ENCODE measurements around the gene ANXA9. TPM values are rescaled to one million over a fixed set of nuclear protein-coding genes. Genes with fewer than 3 reads are reported as not detected.

ANXA9 gene
- total RNA-seq, 1 donor from 2014 or later: not detected

GRCh38 chr1:151024540-151025146 is 42.6 kb downstream of the ANXA9 start:
- Mint-ChIP-seq H3K4me1 (ENCODE audit: unreplicated experiment) (peaks cover 8% of the 10 kb centered on the region), H3K27me3 (ENCODE audit: unreplicated experiment) (no peaks in the 10 kb centered on the region), H3K4me3 (ENCODE audit: unreplicated experiment) (no peak overlapping the region), H3K36me3 (ENCODE audit: low read depth, unreplicated experiment) (peaks cover 18% of the 10 kb centered on the region), H3K9me3 (ENCODE audit: unreplicated experiment) (no peaks in the 10 kb centered on the region), H3K27ac (ENCODE audit: unreplicated experiment) (no peak overlapping the region)
- TF ChIP-seq, protein P1, sequence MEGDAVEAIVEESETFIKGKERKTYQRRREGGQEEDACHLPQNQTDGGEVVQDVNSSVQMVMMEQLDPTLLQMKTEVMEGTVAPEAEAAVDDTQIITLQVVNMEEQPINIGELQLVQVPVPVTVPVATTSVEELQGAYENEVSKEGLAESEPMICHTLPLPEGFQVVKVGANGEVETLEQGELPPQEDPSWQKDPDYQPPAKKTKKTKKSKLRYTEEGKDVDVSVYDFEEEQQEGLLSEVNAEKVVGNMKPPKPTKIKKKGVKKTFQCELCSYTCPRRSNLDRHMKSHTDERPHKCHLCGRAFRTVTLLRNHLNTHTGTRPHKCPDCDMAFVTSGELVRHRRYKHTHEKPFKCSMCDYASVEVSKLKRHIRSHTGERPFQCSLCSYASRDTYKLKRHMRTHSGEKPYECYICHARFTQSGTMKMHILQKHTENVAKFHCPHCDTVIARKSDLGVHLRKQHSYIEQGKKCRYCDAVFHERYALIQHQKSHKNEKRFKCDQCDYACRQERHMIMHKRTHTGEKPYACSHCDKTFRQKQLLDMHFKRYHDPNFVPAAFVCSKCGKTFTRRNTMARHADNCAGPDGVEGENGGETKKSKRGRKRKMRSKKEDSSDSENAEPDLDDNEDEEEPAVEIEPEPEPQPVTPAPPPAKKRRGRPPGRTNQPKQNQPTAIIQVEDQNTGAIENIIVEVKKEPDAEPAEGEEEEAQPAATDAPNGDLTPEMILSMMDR (IDR thresholded peaks at IDR 0.05; ENCODE audit: unreplicated experiment): peak; percentile 68
- DNase-seq (ENCODE audit: low spot score): peak; percentile 88

DNA sequence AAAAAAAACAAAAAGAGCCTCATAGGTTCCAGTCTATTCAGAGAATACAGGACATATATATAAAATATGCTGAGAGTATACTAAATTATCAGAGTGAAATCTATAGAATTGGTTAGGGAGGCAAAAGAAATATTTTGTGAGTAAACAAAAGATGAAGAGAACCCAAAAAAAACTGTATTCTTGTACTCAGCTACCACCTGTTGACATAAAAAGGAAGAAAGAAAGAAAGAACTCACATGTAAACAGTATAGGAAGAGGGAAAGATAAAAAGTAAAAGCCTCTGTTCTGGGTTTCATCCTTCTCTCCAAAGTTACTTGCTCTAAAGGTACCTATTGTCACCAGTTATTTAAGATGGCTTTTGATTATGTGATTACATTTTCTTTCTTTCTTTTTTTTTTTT is 44.4 kb downstream of the ANXA9 start:
- TF ChIP-seq, protein P1 (IDR thresholded peaks at IDR 0.05; ENCODE audit: unreplicated experiment): no peak
- Mint-ChIP-seq H3K4me3 (ENCODE audit: unreplicated experiment) (peak overlapping the region; percentile 62), H3K27ac (ENCODE audit: unreplicated experiment) (no peak overlapping the region), H3K9me3 (ENCODE audit: unreplicated experiment) (no peaks in the 10 kb centered on the region), H3K27me3 (ENCODE audit: unreplicated experiment) (no peaks in the 10 kb centered on the region), H3K36me3 (ENCODE audit: low read depth, unreplicated experiment) (peaks cover 23% of the 10 kb centered on the region), H3K4me1 (ENCODE audit: unreplicated experiment) (peaks cover 8% of the 10 kb centered on the region)
- no peak for DNase-seq (ENCODE audit: low spot score)

- Mint-ChIP-seq H3K4me3 (ENCODE audit: unreplicated experiment) (no peak overlapping the region), H3K36me3 (ENCODE audit: low read depth, unreplicated experiment) (peaks cover 35% of the 10 kb centered on the region), H3K9me3 (ENCODE audit: unreplicated experiment) (no peaks in the 10 kb centered on the region), H3K27ac (ENCODE audit: unreplicated experiment) (no peak overlapping the region), H3K27me3 (ENCODE audit: unreplicated experiment) (no peaks in the 10 kb centered on the region), H3K4me1 (ENCODE audit: unreplicated experiment) (no peaks in the 10 kb centered on the region)
- TF ChIP-seq, protein P1 (IDR thresholded peaks at IDR 0.05; ENCODE audit: unreplicated experiment): no peak
- no peak for DNase-seq (ENCODE audit: low spot score)
These were observed 50.1 kb downstream of the ANXA9 start for GRCh38 chr1:151032164-151032563.

- DNase-seq (ENCODE audit: low spot score): no peak
- Mint-ChIP-seq H3K36me3 (ENCODE audit: low read depth, unreplicated experiment) (peaks cover 25% of the 10 kb centered on the region), H3K27ac (ENCODE audit: unreplicated experiment) (no peak overlapping the region), H3K4me1 (ENCODE audit: unreplicated experiment) (no peaks in the 10 kb centered on the region), H3K27me3 (ENCODE audit: unreplicated experiment) (no peaks in the 10 kb centered on the region), H3K9me3 (ENCODE audit: unreplicated experiment) (no peaks in the 10 kb centered on the region), H3K4me3 (ENCODE audit: unreplicated experiment) (peak overlapping the region; percentile 2)
- TF ChIP-seq, protein P1 (IDR thresholded peaks at IDR 0.05; ENCODE audit: unreplicated experiment): no peak
These were observed 53.1 kb downstream of the ANXA9 start for GRCh38 chr1:151035167-151035566.

DNA sequence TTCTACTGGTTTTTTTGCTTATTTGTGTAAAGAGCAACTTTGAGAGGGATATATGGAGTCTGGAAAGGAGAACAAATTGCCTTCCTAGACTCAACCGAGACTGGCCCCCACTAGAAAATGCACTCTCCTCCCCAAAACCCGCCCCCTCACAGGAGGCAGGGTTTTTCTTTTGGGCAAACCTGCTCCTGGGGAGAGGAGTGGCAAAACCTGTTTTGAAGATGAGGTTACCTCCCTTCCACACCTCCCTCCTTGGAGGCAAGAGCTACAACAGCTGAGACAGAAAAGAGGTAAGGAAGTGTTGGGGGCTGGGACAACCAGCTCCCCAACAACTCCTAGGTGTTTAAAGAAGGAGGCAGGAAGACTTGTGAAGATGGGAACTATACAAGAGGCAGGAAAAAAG is 54.3 kb downstream of the ANXA9 start, which contains the start of gene BNIPL:
Gene BNIPL (plus strand): TSS at position 231 of the 400 bp plus-strand sequence. CDS start 140 bp downstream, at position 371.
- no peaks in the 10 kb centered on the region for H3K27me3 Mint-ChIP-seq (ENCODE audit: unreplicated experiment)
- peaks cover 21% of the 10 kb centered on the region for H3K36me3 Mint-ChIP-seq (ENCODE audit: low read depth, unreplicated experiment)
- H3K27ac Mint-ChIP-seq (ENCODE audit: unreplicated experiment): no peak within 1 kb of the TSS
- no peak for DNase-seq (ENCODE audit: low spot score)
- H3K4me1 Mint-ChIP-seq (ENCODE audit: unreplicated experiment): no peaks in the 10 kb centered on the region
- no peaks in the 10 kb centered on the region for H3K9me3 Mint-ChIP-seq (ENCODE audit: unreplicated experiment)
- TF ChIP-seq, protein P1 (IDR thresholded peaks at IDR 0.05; ENCODE audit: unreplicated experiment): no peak
- no peak within 1 kb of the TSS for H3K4me3 Mint-ChIP-seq (ENCODE audit: unreplicated experiment)
